H4 (cell line): Measurements from ENCODE around the gene TCAP. TPM values are rescaled to one million over a fixed set of nuclear protein-coding genes. Genes with fewer than 3 reads are reported as not detected.

Experiments
- DNase-seq: peaks from one replicate; pipeline ENCODE4 v3.0.0-alpha.2; 2015; ENCODE audit warnings: low spot score
- total RNA-seq: library from RNA; depleted of rRNA; stranded (reverse); fragments of >200 nt; shearing (Covaris generic); gene quantifications from 2 replicates; pipeline ENCODE4 v1.2.3, GENCODE V29; 2014; rRNA removed

The TCAP gene, protein sequence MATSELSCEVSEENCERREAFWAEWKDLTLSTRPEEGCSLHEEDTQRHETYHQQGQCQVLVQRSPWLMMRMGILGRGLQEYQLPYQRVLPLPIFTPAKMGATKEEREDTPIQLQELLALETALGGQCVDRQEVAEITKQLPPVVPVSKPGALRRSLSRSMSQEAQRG
- 0.81 TPM in 1 of 2 replicates, not detected in the other for total RNA-seq

DNA sequence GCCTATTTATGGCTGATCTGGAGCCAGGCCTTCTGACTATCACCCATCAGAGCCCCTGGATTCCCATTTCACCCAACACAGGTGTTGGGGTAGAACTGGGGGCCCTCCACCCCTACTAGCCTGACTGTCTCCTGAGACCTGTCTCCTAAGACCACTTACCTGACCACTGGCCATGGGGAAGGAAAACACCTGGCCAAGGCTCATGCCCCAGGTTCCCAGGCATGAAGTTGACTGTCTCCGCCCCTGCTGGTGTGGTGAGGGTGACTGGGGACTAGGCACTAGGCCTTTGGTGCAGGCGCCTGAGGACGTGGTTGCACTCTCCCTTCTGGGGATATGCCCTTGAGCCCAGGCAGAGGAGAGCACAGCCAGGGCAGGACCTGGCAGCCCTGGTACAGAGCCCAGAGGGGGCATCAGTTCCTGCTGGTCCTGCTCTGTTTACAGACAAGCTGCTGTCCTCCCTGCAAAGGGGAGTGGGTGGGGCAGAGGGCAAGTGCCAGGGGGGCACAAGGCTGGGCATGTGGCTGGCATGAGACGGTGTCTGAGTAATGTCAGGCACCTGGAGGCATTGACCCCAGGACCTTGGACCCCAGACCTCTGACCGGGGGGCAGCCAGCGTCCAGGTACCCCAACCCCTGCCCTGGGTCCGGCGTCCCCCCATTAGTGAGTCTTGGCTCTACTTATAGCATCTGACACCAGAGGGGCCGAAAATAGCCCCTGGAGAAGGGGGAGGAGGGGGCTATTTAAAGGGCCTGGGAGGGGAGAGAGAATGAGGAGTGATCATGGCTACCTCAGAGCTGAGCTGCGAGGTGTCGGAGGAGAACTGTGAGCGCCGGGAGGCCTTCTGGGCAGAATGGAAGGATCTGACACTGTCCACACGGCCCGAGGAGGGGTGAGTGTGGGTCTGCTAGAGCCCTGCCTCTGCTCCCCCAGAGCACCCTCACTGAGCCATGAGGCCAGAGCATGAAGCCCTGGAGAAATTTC is at the start of gene TCAP:
Gene TCAP, plus strand, starts transcription at position 769 of the 981 bp plus-strand sequence. Its CDS starts 11 bp downstream, at position 780.
- no peak for DNase-seq

DNA sequence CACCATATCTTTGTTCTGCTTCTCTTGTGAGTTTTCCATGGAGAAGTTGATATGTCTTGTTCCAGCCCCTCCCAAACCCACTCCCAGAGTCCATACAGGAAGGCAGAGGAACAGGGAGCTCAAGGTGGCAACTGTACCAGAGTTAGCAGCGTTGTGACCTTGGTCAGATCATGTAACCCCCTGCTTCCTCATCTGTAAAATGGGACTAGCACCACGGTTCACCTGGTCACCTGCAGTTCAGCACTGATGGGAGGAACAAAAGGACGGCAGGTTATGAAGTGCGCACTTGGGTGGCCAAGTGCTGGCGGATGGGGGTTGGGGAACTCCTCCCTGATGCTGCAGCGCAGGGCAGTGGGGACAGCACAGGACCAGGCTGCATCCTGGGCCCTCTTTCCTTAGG is 49.7 kb upstream of the TCAP start:
- DNase-seq = no peak

DNA sequence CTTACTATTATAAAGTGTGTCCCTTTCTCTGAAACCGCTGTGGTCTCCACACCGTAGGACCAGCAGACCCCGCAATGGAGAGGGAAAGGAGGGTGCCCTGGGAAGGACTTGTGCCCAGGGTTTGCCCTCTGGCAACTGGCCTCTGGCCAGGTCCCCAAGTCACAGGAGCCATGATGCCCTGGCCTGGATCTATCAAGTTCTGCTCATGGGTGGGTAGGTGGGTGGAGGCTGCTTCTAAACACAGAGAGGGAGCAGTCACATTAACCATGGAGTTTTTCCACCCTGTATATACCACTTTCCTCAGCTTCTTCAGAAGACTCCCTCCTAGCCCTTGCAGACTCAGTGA is 48.1 kb upstream of the TCAP start:
- no peak for DNase-seq

DNA sequence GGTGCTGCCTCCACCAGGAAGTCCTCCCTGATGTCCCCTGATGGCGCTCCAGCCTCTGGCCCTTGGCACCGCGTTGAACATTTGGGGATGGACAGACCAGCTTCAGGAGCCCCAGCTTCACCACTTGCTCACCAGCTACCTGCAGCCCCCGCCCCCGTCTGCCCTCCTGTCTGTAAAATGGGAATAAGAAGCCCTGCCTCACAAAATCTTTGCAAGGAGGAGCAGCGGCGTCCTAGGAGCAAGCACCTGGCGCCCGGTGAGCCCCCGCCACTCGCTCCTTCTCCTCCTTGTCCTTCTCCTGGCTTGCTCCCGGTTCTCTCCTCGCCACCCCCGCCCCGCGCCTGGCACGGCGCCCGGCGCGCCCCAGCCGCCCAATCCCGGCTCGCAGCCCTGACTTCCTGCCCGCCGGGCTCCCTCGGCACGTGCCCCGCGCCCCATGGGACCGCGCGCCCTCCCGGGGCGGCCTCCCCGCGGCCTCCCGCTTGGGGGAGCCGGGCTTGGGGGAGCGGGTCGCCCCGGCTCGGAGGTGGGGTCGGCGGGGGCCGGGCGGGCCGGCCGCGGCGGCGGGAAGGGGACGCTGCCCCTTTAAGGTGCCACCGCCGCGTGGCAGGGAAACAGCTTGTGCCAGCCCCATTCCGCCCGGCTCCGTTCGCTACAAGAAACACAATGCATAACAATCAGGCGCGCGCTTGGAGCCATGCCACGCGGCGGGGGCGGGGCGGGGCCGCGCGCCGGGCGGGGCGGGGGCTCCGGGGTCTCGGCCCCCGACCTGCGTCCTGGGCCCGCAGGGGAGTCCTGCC is 47.5 kb upstream of the TCAP start:
- peak; percentile 54 for DNase-seq

DNA sequence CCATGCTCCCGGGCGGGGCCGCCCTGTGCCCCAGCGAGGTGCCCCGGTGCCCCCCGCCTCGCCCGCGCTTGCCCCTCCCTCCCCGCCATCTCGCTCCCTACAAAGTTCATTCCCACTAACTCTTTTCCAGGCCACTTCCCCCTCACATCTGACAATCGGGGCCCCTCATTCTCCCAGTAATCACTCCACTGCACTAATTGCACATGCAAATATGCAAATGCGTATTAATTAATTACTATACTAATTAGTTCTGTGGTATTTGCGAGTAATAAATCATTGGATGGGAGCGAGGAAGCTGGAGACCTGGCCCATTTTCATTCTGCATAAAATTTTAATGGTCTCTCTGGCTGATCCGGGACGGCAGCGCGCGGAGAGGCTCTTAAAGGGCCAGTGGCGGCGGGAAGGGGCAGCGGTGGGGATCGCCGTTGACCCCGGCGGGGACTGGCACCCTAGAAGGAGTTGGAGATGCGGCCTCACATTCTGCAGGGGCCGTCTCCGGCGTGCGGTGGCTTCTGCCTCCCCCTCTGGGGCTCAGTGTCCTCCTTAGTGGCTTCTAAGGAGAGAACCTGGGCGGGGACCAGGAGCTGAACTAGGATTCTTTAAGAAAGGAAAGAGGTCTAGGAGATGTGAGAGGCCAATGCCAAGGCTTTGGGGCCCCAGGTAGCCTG is 46.8 kb upstream of the TCAP start:
- no peak for DNase-seq

DNA sequence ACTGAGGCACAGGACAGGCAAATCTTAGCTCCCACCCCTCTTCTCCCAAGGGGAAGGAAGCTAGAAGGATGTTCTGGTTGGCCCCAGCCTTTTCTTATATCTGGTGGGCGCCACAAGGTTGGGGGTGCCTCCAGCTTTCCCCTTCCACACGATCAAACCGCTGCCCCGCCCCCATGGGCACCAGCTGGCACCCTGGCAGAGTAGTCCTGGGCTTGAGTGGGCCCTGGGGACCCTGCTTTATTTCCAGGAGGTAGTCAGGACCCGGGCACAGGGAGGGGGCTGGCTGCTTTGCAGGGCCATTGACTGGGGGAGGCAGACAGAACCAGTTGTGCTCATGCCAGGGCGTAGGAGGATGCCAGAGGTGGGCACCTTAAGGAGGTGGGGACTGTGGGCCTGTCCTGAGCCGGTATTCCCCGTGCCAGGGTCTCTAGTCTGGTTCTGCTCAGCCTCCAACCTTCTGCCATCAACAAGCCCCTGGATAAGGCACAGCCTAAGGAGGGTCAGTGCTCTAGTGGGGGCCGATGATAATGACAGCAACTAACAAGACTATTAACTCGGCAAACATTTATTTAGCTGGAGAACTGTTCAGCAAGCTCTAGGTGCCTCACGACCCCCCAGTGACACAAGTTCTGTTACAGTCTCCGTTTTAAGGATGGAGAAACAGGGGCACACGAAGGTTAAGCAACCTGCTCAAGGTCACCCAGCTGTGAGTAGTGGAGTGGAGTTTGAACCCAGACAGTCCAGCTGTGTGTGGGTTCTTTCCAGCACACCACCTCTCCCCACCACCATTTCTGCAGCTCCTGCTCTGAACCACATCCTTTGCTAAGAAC is 46.0 kb upstream of the TCAP start:
- DNase-seq = no peak

DNA sequence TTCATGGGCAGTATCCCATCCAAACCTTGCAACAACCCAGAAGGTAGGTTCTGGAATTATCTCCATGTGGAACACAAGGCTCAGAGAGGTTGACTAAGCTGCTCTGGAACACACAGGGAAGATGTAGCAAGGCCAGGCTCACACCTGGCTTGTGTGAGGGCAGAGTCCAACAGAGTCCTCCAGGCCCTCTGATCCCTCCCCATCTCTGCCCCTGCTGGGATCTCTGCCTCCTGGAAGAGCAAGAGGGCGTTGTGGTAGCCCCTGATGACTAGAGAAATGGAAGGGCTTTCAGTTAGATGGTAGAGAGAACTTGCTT is 45.4 kb upstream of the TCAP start:
- no peak for DNase-seq

DNA sequence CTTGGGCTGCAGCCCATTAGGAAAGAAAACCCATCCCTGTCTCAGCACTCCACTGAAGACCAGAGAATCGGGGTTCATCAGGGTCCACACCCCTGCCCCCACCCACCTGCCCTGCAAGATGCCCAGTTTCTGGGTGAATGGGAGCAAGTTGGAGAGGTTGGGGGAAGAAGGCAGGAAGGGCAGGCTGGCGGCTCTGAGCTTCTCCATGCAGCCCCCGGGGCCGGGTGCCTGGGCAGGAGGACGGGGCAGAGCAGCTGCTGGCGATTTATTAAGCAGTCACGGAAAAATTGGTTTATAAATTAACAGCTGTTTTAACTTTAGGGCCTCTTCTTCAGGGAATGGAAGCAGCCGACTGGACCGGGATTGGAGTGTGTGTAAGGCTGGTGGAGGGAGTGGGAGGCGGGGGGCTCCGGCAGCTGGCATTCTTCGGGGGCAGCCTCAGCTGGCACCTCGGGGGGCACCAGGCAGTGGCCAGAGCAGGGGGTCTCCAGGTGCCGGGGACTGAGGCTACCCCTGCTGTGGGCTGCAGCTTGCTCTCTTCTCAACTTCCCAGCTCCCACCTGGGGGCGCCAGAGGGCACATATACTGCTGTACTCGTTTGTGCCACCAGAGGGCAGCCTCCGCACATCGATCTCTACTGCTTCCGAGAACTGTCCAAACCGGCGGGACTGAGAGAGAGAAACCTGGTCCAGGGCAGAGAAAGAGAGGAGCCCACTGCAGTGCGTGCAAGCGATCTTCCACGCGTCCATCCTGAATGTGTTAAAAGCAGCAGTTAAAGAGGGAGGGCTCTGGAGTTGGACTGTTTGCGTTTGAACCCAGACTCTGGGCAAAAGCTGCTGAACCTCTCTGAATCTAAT is 43.4 kb upstream of the TCAP start:
- peak; percentile 67 for DNase-seq

DNA sequence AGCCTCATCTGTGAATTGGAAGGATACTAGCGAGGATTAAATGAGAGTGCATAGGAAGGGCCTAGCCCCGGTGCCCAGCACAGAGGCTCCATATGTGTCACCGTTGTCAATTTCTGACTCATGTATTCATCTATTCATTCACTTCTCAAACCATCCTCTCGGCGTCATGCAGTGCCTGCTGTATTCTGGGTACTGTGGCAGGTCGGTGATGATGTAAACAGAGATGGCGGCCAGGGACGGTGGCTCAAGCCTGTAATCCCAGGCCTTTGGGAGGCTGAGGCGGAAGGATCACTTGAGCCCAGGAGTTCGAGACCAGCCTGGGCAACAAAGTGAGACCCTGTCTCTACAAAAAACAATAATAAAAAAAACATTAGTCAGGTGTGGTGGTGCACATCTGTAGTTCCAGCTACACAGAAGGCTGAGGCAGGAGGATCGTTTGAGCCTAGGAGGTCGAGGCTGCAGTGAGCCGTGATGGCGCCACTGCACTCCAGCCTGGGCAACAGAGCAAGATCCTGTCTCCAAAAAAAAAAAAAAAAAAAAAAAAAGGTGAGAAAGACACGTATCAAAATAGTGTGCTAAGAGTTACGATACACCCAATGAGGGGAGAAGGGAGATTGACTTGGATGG is 42.7 kb upstream of the TCAP start:
- no peak for DNase-seq

DNA sequence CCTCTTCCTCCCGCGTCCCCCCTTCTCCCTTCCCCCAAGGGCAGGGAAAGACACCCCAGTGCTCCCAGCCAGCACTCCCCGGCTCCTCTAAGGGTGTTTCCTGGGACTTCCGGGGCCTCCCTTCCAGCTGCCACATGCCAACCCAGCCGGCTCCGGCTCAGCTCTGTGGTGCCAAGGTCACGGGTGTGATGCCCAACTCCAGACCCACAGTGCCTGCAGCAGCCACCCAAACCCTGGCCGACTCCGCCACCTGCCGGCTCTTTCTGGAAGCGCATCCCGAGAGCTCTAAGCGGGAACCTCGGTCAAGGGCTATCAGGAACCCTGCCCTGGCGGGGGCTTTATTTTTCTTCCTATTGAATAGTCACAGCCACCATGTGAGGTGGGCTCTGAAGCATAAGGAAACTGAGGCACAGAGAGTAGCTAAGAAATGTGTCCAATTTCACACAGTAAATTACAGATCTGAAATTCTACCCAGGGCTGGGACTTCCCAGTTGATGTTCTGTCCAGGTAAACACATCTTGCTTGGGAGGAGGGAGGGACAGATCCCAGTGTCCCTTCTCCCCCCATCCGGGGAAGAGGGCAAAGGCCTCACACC is 41.7 kb upstream of the TCAP start:
- peak; percentile 67 for DNase-seq

DNA sequence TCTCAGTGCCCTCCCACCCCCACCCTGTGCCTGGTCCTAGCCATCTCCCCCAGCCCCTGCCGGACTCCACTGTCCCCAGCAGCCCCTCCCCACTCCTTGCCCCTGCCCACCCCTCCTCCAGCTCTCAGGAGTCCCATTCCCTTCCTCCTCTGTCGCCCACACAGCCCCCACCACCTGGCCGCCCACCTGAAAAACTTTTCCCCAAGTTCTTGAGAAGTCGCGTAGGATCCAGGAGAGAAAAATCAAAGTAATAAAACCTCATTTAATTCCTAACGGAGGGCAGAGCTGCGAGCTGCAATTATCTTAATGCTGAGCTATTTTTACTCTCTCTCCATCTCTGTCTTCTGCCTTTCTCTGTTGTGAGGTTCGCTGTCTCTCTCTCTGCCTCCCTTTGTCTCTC is 40.8 kb upstream of the TCAP start:
- no peak for DNase-seq

DNA sequence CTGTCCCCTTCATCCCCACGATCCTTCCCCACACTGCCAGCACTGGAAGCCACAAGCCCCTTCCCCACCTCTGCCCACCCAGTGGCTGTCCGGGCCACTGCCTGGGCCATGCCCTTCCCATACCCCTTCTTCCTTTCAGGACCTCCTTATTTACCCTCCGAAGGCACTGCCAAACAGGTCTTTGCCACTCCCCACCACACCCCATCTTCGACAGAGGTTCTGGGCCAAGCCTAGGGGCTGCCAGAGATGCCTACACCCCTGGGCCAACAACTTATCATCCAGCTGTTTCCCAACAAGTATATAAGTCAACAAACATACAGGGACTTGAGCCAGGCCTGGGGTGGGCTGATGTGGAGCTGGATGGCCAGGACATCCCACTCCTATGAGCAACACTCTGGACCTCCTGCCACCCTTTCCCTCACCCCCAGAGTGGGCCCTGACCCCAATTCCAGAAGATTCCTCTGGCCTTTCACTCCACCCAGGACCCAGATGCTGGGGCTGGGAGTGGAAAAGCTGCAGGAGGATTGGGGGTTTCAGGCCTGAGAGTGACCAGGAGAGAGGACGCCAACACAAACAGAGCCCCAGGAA is 39.9 kb upstream of the TCAP start:
- DNase-seq = no peak

DNA sequence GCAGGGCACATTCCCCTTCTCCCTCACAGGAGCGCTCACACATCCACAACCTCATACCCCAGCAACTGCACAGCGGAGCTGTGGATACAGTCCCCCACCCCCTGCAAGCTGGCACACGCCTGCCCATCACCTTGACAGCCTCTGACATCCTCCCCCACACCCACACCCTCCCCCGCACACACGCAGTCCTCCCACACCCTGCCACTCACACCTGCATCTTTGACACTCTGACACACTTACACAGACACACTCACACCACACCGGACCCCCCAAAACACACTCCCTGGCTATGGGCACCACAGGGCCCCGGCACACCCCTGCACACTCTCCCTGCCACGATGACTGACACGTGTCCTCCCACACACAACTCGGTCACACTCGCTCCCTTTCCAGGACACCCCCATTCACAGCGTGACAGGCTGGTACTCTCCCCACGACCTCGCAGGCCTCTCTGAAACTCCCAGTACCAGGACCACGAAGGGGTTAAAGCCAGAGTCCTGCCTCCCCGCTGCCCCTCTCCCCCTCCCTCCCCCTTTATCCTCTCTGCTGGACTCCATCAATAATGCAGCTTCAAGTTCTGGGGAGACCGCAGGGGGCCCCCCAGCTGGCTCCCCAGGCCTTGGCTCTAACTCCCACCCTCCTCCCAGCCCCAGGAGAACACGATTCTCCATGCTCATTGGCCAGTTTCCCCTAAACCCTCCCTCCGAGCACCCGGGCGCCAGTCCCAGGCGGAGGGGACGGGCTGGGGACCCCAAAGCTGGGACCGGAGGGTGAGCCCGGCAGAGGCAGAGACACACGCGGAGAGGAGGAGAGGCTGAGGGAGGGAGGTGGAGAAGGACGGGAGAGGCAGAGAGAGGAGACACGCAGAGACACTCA is 38.7 kb upstream of the TCAP start, which contains the start of gene PPP1R1B:
Gene PPP1R1B, plus strand, starts transcription at position 782 of the 876 bp plus-strand sequence. CDS start 441 bp downstream, outside the sequence.
- no peak for DNase-seq

DNA sequence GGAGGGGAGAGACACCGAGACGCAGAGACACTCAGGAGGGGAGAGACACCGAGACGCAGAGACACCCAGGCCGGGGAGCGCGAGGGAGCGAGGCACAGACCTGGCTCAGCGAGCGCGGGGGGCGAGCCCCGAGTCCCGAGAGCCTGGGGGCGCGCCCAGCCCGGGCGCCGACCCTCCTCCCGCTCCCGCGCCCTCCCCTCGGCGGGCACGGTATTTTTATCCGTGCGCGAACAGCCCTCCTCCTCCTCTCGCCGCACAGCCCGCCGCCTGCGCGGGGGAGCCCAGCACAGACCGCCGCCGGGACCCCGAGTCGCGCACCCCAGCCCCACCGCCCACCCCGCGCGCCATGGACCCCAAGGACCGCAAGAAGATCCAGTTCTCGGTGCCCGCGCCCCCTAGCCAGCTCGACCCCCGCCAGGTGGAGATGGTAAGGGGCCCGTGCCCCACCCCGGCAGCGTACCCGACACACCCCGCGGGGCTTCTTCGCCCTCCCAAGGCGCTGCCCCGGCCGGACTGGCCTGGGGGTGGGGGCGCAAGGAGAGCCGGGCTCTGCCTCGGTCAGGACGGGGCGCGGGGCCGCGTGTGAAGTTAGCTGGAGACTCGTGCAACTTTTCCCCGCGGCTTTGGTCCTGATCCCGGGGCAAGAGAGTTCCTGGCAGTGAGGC is 38.0 kb upstream of the TCAP start:
- no peak for DNase-seq

DNA sequence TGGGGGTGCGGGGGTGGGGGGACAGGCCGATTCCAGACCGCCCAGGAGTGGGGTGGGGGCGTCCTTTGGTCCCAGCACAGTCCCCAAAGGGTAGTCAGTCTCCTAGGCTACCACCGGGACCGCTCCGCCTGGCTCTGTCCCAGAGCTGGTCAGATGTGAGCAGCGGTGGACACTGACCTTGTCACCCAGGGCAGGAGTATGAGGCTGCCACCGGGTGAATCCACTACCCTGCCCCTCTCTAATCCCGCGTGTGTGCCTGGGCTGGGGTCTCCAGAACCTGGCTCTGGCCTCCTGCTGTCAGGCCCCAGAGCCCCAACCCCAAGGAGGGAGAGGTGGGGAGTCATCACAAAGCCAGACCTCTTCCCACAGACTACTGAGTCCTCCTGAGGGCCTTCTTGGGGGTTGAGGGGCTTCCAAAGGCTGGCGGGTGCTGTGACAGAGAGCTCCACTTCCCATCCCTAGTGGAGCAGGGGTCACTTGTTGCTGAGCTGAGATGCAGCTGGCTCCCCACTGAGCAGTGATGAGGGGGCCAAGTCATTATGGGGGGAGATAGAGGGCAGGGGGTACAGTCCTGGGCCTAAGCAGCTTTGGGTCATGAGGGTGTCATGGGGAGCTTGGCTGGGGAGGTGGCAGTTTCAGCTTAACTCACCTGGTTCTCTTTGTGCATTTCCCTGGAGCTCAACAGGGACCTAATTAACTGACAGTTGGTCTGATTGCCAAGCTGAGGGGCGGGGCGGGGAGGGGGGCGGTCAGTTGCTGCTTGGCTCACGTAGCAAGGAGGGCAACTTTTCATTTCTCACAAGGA is 37.2 kb upstream of the TCAP start:
- no peak for DNase-seq
